Measurements from ENCODE around the gene SPSB4.
"Not testable (repeated sequence)": the region's sequence is repeated elsewhere in the genome, so short reads cannot be mapped to it uniquely, and the experiment has no call there.

SPSB4 gene

GRCh38 chr3:141050576-141051442 is at the start of gene SPSB4:
SPSB4 (plus strand) TSS chr3:141051347; CDS start chr3:141066105, 14,758 bp downstream.
- peak; percentile 93 for DNase-seq

DNA sequence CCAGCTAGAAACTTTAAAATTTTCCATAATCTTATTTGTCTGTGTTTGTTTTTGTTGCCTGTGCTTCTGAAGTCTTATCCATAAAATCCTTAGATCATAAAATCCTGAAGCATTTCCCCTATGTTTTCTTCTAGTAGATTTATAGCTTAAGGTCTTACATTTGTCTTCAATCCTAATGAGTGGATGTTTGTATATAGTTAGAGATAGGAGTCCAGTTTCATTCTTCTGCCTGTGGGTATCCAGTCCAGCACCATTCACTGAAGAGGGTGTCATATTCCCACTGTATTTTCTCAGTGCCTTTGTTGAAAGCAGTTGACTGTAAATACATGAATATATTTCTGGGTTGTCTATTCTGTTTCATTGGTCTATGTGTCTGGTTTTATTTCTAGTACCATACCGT is 44.8 kb upstream of the SPSB4 start:
- no peak for DNase-seq

- no peak for DNase-seq
Measured at GRCh38 chr3:141009496-141009895, 41.7 kb upstream of the SPSB4 start.

GRCh38 chr3:141011232-141011996 is 39.7 kb upstream of the SPSB4 start:
- peak; percentile 91 for DNase-seq

- no peak for DNase-seq
Measured at GRCh38 chr3:141011997-141012262, 39.2 kb upstream of the SPSB4 start.

GRCh38 chr3:141012571-141012970 is 38.6 kb upstream of the SPSB4 start:
- DNase-seq: no peak

- no peak for DNase-seq
Measured at GRCh38 chr3:141015481-141015880, 35.7 kb upstream of the SPSB4 start.

GRCh38 chr3:141017366-141018322 is 33.5 kb upstream of the SPSB4 start:
- DNase-seq: not testable (repeated sequence)

DNA sequence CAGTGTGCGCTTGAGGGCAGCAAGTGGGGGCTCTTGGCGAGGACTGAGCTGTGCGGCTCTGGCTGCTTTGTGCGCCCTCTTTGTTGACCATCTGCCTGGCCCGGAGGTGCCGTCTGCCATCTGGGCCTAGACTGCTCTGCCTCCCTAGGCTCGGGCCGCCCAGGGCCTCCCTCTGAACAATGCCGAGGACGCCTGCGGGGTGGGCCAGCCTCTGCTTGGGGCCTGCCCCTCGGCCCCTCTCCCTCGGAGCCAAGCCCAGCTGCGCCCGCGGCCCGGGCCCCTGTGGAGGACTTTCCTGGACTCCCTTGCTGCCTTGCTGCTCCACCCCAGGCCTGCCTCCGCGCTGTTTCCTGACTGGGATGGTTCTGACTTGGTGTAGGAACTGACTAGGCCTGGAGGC is 31.9 kb upstream of the SPSB4 start:
- DNase-seq: no peak

DNA sequence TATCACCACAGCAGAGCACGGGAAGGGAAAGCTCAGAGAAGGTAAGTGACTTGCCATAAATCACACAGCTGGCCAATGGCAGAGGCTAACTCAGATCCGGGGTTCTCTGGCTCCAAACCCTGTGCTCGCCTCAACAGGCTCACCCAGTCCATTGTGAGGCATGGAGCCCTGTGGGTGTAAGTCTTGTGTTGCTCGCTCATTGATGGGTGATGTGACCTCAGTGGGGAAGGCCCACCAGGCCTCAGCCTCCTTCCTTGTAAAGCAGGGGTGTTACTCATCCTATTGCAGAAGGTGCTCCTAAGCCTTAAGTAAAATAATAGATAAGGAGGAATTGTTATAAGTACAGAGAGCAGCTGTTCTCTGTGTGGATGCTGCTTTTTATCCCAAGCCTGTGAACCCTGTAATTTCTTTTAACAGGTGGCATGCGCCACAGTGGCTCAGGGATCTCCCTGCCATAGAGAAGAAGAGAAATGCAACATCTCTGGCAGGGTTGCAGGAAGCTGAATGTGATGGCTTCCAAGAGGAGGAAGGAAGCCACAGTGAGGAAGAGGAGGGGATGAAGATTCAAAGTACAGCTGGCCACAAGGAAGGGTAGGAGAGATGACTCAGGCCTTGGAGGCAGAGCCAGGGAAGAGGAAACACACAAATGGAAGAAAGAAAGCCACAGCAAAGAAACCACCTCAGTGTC is 30.9 kb upstream of the SPSB4 start:
- no peak for DNase-seq

DNA sequence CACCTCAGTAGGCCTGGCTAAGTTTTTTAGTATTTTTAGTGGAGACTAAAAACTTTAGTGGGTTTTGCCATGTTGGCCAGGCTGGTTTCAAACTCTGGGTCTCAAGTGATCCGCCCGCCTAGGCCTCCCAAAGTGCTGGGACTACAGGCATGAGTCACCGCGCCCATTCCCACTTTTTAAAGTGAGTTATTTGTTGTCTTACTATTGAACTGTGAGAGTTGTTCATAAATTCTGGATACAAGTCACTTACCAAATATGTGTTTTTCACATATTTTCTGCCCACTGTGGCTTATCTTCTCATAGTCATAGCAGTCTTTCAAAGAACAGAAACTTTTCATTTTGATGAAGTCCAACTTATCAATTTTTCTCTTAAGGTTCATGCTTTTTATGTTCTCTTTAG is 29.9 kb upstream of the SPSB4 start:
- DNase-seq: no peak

GRCh38 chr3:141030296-141030695 is 20.9 kb upstream of the SPSB4 start:
- no peak for DNase-seq

DNA sequence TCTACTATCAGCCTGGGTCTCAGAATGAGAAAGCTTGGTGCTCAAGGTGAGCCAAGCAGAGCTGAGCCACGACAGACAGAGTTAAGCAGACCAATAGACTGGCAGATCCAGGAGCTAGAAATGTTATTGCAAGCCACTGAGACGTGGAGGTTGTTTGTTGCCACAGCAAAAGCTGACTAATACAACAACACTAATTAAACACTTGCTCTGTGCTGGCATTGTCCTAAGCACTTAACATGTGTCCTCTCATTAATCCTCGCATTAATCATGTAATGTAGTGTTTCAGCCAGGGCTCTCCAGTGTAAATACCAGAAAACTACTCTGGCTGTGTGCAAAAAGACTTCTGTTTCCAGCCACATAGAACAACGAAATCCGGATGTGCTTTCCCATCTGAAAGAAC is 11.6 kb upstream of the SPSB4 start:
- DNase-seq: no peak

GRCh38 chr3:141044695-141045641 is 6.2 kb upstream of the SPSB4 start:
- DNase-seq: no peak

DNA sequence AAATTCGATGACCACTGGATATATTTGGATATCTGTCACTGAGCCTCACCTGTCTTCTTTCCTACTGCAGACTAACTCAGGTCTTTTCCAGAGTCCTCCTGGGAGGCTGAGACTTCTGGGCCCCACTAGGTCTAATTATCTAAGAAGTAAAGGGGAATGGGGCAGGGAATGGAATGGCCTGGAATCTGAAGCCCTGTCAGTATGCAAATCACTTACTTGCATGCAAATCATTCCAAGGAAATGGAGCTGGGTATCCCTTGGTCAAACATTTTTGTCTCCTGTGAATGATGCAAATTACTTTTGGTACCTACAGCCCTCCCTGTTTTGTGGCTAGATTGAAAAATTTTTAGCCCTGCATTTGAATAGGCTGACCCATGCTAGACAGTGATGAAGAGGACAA is 5.3 kb upstream of the SPSB4 start:
- DNase-seq: no peak

GRCh38 chr3:141047168-141047567 is 4.0 kb upstream of the SPSB4 start:
- no peak for DNase-seq

DNA sequence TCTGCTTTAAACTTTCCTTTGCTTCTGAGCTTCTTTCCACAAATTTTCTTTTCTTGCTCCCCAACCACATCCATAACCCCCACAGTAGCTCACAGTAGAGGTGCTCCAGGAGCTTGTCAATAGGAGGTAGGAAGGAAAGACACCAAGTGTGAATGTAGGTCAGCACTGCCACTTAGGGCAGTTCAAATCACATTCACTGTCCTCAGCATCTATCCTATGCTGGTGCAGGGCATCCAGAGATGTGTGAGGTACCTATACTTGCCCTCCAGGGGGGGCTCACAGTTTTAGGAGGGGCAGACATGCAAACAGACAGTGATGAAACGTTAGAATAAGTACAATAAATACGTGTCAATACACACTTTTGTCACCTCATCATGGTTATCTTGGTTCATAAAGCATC is 1.5 kb upstream of the SPSB4 start:
- DNase-seq: no peak

- peak; percentile 77 for DNase-seq
Measured at GRCh38 chr3:141051443-141052200, 475 bp downstream of the SPSB4 start.

GRCh38 chr3:141052201-141053069 is 1.3 kb downstream of the SPSB4 start:
- DNase-seq: peak; percentile 91

- no peak for DNase-seq
Measured at GRCh38 chr3:141055136-141055535, 4.0 kb downstream of the SPSB4 start.

All from right hindlimb (tissue), 1 donor.